GM18502 (cell line): ENCODE measurements around the gene TCF21.
"Not testable (repeated sequence)": the region's sequence is repeated elsewhere in the genome, so short reads cannot be mapped to it uniquely, and the experiment has no call there.

Experiments used
- ATAC-seq: cut with Tn5 transposase; IDR thresholded peaks from one replicate; pipeline ENCODE4 v1.9.1; 2021; ENCODE audit warnings: mild to moderate bottlenecking; ENCODE audit not compliant: unreplicated experiment, poor library complexity

TCF21 gene

GRCh38 chr6:133919362-133919761 lies 30.4 kb downstream of the TCF21 start:
- ATAC-seq: no peak

- ATAC-seq: no peak
Observed at GRCh38 chr6:133921249-133921859, 32.4 kb downstream of the TCF21 start.

- peak; percentile 89 for ATAC-seq
Observed at GRCh38 chr6:133923938-133924593, 35.2 kb downstream of the TCF21 start.

GRCh38 chr6:133931221-133931620 lies 42.3 kb downstream of the TCF21 start:
- not testable (repeated sequence) for ATAC-seq

GRCh38 chr6:133936352-133936751 lies 47.4 kb downstream of the TCF21 start:
- not testable (repeated sequence) for ATAC-seq

- no peak for ATAC-seq
Observed at GRCh38 chr6:133937909-133938308, 49.0 kb downstream of the TCF21 start.

GRCh38 chr6:133938533-133938932 lies 49.6 kb downstream of the TCF21 start:
- ATAC-seq: no peak

GRCh38 chr6:133939778-133940667 lies 51.1 kb downstream of the TCF21 start:
- ATAC-seq: no peak
